Bone marrow (tissue), 2 donors: ENCODE data around the gene ZDHHC14.

ENCODE experiments used
- DNase-seq, 2 donors: peaks; one replicate each; lab custom pipeline; 2025; lab: John Stamatoyannopoulos, UW

Gene ZDHHC14

DNA sequence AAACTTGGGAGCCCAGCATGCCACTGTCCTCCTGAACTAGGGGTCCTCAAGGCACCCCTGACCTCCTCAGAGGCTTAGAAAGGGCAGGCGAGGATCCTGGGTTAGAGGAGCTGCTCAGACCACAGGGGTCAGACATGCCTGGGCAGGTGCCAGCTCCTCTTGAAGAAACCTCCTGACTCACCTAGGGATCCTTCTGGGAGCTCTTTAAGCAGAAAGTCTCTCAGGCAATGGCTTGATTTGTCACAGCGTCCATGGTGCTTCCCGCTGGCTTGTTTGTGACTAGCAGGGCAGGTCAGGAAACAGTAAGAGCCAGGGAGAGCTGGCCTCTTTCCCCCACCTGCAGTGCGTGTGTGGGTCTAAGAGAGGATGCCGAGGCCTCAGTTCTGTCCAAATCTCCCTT, 267.6 kb downstream of the ZDHHC14 start:
- DNase-seq: no peak

GRCh38 chr6:157649311-157650260, 268.6 kb downstream of the ZDHHC14 start:
- no peak for DNase-seq

DNA sequence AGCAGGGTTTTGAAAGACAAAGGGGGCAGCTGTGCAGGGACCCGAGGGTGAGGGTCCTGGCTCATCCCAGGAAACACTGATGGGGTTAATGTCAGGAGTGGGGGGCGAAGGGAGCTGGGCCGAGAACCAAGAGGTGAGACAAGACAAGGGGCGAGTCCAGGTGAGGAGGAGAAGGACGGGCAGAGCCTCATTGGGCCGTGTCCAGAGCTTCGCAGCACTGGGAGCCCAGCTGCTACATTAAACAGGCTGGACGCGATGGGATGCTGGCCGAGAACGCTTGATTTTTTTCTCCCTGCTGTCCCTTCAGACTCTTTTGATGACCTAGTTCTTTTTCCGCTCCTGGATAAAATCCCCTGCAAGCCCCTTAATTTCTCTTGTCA, 269.3 kb downstream of the ZDHHC14 start:
- DNase-seq: no peak

DNA sequence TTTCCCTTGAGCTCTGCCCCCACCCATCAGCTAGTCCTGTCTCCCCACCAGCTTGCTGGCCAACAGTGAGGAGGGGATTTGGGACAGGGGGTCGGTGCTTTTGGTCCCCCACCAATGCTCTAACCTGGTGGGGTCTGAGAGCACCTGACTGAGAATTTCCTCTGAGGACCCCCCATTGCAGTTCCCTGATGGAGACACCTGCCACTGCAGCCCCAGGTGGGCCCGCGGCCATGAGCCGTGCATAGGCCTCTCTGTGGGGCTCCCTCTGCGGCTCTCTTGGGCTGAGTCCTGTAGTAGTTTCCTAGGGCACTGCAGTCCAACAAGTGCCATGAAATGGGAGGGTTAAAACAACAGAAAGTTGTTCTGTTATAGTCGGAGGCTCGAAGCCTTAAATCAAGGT, 269.8 kb downstream of the ZDHHC14 start:
- DNase-seq: no peak

DNA sequence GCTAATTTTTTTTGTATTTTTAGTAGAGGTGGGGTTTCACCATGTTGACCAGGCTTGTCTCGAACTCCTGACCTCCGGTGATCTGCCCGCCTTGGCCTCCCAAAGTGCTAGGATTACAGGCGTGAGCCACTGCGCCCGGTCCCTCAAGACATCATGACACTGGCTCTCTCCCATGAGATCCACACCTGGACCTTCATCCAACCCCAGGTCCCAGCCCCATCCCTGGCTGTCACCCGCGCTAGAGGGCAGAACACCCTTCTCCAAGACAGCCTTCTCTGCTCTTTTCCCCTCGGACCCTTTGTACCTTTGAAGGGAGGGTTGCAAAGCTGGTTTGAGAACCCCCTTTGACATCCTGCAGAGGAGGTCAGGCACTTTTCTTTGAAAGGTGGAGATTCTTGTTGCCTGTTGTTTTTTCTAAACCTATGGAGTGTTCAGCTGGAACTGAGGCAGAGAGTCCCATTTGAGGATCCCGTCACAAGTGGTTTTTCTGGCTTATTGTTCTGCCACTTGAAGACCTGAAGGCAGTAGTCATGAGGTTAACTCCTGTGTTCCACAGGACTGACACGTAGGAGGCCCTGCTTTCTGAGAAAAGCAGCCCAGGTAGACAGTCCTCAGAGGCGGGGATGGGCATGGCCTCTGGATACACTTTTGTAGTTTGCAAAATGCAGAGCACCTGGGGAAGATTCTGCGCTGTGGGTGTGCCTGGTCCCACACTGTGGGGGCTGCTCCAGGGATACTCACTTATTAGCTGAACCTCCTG, 270.9 kb downstream of the ZDHHC14 start:
- no peak for DNase-seq

GRCh38 chr6:157652601-157653363, 271.8 kb downstream of the ZDHHC14 start:
- no peak for DNase-seq

- DNase-seq: no peak
These were observed 272.5 kb downstream of the ZDHHC14 start for GRCh38 chr6:157653521-157653920.

GRCh38 chr6:157655139-157655538, 274.1 kb downstream of the ZDHHC14 start:
- no peak for DNase-seq

DNA sequence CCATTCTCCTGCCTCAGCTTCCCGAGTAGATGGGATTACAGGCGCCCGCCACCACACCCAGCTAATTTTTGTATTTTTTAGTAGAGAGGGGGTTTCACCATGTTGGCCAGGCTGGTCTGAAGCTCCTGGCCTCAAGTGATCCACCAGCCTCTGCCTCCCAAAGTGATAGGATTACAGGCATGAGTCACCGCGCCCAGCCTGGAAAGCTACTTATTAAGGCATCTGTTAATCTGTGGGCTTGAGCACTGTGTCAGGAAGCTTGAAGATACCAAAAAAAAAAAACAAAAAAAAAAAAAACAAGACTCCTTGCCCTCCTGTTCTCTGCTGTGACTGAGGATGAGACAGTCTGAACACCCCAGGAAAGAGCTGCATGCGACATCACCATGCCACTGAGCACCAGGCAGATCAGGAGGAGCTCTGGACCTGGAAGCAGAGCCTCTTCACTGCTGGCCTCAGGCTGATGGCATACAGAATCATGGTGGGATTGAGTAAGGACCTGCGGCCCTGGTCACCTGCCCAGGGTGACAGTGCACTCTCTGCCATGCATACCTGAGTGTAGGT, 275.5 kb downstream of the ZDHHC14 start:
- no peak for DNase-seq

DNA sequence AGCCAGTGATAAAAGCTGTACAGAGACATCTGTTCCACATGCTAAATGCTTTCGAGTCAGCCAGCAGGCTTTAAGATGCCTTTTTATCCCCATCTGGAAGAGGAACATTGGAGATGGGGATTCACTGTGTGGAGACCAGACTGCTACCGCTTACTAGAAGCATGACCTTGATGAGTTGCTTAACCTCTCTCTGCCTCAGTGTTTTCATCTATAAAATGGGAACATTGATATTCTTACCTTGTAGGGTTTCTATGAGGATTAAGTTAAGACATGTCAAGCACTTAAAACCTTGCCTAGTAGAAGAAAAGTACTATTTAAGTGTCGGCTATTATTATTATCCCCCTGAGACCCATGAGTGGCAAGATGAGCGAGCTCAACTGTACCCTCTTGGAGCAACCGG, 276.8 kb downstream of the ZDHHC14 start:
- no peak for DNase-seq

- DNase-seq: no peak
These were observed 277.3 kb downstream of the ZDHHC14 start for GRCh38 chr6:157658301-157658700.

GRCh38 chr6:157659536-157660271, 278.7 kb downstream of the ZDHHC14 start:
- no peak for DNase-seq

DNA sequence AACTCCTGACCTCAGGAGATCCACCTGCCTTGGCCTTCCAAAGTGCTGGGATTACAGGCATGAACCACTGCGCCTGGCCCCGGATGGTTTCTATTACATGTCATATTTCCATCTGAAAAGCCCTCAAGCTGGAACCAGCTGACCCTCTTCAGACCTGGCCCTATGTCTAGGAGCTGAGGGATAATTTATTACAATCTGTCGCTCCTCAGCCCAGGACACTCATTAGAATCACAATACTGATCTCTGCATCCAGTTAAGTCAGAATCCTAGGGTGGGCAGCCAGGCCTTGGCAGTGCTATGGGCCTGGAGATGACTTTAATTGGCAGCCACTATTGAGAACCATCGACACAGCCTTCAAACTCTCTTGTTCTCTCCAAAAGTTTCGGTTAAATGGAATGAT, 279.4 kb downstream of the ZDHHC14 start:
- DNase-seq: no peak

- no peak for DNase-seq
These were observed 280.7 kb downstream of the ZDHHC14 start for GRCh38 chr6:157661652-157662051.

DNA sequence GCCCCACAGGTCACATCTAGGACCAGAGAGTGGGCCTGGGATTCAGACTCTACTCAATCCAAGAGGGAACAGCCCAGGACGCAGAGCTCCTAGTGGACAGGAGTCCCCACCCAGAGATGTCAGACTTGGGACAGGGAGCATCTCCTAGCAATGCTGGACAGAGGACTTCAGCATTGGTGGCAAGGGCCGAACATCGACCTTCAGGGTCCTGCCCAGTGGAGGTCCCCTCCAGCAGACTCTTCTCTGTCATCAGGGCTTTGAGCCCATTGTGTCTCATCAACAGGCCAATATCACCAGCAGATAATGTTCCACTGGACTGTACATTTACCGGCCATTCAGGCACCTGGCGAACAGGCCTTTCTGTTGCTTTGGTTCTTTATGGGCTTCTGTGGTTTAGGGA, 282.3 kb downstream of the ZDHHC14 start:
- no peak for DNase-seq

DNA sequence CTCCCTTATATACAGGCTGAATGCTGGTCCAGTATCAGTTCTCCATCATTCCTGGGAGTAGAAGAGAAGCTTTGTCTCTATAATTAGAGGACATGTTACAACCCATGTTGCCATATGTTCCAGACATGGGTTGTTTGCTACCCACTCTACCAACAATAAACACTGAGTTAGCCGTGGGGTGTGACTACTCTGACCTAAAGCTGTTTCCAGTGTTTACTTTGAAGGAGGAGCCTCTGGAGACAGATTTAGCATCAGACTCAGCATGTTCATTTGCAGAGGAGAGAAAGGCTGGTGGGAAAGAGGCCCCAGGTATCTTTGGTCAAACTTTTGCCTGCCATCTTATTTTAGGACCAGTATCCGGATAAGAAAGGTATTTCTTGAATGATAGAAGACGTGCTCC, 284.2 kb downstream of the ZDHHC14 start:
- no peak for DNase-seq

DNA sequence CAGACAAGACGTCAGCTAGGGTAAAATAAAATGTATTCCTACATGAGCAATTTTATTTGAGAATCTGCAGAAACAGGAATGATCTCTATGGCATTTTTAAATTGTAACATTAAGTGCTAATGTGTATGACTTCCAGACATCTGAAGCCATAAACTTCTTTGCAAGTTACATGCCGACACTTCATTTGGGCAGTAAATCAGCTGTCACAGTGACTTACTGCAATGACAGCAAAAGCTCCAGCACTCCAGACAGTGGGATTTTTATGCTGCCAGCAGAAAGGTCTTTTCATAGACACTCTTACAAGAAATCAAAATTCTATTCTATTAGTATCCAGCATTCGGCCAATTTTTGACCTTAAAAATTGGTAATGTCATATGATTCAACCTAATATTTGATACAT, 285.7 kb downstream of the ZDHHC14 start:
- DNase-seq: no peak

GRCh38 chr6:157667211-157668008, 286.4 kb downstream of the ZDHHC14 start:
- peak in 1 of 2 donors; percentile 84 for DNase-seq

DNA sequence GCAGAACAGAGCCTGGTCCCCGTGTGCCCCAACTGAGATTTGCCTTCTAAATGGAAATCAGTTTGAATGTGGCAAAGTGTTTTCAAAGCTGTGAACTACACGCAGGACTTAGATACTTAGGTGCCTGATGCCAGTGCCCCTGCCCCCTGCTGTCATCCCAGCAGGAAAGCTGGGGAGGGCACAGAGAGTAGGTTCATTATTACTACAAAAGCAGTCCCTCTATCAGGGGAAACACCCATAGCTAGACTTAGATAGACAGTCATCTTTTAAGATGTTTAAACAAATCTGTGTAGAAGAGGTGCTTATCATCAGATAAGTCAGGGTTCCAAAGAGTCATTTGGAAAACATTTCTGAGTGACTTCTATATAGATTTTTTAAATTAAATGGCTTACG, 287.0 kb downstream of the ZDHHC14 start:
- no peak for DNase-seq

DNA sequence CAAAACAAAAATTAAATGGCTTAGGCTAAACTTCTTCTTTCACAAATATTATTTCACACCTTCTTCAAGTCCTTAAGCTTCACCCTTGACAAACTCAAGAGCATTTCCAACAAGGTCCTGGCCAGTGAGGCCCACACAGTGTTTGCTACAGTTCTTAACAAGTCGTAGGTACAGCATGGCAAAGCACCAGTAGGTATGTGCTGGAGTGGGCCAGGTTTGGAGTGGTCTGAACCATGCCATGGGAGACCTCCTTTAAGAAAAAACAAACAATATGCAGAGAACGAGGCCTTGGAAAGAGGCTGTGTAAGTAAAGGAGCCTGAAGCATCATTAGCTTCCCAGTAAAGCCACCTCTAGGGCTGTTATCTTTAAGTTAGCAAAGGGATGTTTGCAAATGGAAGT, 287.7 kb downstream of the ZDHHC14 start:
- no peak for DNase-seq

DNA sequence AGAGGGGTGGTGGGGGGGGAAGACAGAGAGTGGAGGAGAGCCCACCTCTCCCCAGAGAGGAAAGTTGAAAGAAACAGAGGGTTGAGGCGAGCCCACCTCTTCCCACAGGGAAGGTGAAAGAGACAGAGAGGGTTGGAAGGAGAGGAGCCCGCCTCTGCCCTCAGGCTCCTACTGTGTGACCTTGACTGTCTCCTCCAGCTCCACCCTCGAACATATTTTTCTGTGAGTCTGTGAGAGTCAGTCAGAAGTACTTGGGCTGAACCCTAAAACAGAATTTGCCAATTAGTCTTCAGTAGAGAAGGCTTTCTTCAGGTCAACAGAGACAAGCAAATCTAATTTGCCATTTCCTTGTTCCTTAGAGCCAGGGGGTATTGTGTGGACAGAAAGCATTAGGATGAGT, 288.3 kb downstream of the ZDHHC14 start:
- DNase-seq: no peak
